Measurements from ENCODE around the gene NPAS1.
"Not testable (repeated sequence)": the region's sequence is repeated elsewhere in the genome, so short reads cannot be mapped to it uniquely, and the experiment has no call there.

Gene NPAS1

GRCh38 chr19:47047763-47048405, 28.2 kb downstream of the NPAS1 start:
- peak; percentile 98 for DNase-seq (ENCODE audit: low spot score)

- peak; percentile 33 for DNase-seq (ENCODE audit: low spot score)
These were observed 29.7 kb downstream of the NPAS1 start for GRCh38 chr19:47049307-47049700.

DNA sequence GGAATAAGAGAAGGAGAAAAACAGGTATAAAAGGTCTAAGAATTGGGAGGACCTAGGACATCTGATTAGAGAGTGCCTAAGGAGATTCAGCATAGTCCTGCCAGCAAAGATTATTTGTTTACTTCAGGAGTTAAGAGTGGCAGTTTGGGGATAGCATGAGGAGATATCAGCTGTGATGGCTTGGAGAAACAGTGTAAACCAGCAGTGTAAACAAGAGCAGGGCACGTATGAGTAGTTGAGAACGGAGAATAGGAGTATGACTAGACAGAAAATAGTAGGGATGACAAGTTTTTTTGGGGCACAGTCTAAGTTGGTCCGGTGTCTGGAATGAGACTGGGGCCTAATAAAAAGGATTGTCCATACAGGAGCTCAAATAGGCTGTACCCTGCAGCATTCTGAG, 30.9 kb downstream of the NPAS1 start:
- DNase-seq (ENCODE audit: low spot score): not testable (repeated sequence)

DNA sequence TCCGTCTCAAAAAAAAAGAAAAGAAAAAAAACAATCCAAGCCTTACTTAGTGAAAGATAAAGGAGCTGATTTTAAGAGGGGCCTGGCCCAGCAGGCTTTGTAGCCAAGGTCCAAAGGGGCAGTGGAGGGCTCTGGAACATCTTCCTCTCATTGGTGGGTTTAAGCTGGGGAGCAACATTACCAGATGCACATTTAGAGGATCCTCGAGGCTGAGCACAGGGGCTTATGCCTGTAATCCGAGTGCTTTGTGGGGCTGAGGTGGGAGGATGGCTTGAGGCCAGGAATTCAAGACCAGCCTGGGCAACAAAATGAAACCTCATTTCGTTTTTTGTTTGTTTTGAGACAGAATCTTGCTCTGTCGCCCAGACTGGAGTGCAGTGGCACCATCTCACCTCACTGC, 36.8 kb downstream of the NPAS1 start:
- DNase-seq (ENCODE audit: low spot score): no peak

- no peak for DNase-seq (ENCODE audit: low spot score)
These were observed 37.7 kb downstream of the NPAS1 start for GRCh38 chr19:47057328-47057727.

DNA sequence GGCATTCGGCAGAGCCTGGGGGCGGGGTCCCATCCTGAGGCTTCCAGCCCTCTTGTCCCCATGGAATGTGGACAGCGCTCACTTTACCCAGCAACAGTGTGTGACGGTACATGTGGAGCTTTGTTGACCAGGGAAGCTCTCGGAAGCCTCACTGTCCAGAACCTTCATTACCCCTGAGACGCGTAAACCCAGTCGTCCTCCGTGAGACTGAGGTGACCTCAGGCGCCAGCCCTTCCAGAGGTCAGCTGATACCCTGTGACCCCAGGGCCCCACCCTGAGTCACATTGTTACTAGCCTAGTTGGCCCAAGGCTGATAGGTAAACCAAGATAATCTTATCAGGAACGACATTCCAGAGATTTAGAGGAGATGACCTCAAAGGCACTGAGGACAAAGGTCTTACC, 39.0 kb downstream of the NPAS1 start:
- no peak for DNase-seq (ENCODE audit: low spot score)

DNA sequence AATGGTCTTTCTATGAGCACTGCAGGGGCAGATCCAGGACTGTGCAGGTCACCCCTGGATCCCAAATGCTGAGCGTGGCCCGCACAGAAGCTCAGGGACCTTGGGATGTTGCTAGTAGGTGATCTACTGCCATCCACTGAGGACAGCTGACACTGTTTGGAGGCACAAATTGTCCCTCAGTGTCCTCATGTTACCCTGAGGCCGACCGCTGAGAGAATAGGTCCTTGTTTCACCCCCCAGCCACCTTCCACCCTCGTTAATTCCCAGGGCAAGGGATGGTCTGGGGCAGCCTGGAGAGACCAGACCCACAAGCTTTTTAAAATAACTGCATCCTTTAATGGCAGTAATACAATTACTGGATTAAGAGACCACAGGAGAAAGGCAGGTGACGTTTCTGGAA, 44.2 kb downstream of the NPAS1 start:
- no peak for DNase-seq (ENCODE audit: low spot score)

DNA sequence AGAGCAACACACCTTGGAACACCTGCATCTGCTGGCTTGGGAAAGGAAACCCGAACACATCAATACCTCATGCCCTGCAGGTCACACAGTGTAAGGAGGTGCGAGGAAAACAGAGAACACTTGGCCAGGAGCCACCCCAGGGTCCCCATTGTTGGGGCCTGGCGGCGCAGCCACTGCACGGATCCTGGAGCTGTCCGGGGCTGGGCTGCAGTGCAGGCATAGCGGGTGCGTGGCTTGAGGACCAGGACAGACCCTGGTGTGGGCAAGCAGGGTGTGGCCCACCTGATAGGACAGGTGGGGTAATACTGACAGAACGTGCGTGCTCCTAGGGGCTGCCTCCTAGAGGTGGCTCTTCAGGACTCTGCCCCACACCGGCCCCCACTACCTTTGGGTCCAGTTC, 45.6 kb downstream of the NPAS1 start:
- DNase-seq (ENCODE audit: low spot score): no peak

DNA sequence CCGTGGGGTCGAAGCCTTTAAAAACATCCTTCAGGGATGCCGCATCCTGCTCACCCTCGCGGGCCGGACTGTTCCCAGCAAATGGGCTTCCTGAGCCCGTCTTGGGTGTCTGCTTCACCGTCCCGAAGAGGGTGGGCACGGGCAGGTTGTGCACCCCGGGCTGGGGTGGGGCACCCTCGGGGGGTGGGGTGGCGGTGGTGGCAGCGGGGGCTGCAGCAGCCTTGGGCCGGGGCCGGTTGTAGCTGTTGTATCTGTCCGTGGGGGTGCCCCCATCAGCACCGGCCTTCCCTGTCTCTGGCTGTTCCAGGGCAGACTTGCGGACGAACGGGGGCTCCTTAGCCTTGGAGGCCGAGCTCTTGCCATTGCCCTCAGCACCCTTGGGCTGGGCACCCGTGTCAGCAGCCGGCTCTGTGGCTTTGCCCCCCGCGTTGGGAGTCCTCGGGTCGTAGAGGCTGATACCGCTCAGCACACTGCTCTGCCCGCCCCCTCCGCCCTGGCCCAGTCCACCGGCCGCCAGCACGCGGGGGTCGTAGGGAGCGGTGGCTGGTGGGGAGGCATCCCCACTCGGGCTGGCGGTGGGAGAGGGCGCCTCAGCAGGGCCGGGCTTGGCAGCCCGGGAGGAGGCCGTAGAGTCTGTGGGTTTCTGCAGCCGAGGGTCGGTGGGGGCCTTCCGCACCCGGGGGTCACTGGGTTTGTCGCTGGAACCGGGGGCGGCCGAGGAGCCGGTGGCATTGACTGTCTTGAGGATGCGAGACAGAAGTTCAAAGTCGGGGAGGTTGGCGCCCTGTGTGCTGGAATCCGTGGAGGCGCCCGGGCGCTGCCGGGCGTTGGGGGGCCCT, 47.0 kb downstream of the NPAS1 start:
- DNase-seq (ENCODE audit: low spot score): no peak

DNA sequence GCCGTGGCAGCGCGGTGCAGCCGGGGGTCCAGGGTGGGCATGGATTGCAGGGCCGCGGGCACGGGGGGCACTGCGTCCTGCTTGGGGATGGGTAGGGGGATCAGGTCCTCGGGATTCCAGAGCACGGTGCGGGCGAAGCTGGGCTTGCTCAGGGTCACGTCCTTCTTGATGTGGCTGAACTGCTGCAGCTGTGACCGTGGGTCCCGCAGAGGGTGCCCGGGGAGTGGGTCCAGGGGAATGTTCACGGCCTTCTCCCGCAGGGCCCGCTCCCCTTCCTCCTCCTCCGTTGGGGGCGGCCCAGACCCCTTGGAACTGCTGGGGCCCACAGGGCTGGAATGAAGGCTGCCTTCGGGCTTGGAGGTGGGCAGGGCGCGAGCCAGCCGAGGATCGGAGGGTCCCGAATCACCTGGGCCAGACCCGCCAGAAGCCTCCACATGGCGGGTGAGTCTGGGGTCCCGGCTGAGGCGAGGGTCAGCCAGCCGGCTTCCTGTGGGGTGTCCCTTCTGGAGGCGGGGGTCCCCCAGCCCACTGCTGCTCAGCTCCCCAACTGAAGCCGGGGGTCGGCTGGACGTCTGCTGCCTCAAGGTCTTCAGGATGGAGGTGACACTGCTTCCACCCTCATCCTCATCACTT, 47.7 kb downstream of the NPAS1 start:
- DNase-seq (ENCODE audit: low spot score): no peak

GRCh38 chr19:47068246-47068645, 48.6 kb downstream of the NPAS1 start:
- no peak for DNase-seq (ENCODE audit: low spot score)

GRCh38 chr19:47068876-47069406, 49.3 kb downstream of the NPAS1 start:
- DNase-seq (ENCODE audit: low spot score): no peak

DNA sequence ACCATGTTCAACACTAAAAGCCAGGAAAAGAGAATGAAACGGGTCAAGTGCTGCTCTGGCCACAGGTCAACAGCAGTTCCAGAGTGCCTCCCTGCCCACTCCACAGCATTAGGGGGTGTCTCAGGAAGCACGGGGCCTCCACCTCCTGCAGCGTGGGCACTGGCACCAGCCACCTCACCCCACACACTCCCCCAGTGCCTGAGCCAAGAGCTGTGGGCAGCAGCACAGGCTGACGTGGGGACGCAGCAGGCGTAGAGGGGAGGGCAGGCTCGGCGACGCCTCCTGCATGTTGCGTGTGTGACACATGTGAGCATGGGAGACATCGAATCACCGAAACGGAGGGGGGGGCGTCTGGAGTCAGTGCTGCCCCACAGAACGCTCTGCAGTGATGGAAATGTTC, 50.2 kb downstream of the NPAS1 start:
- no peak for DNase-seq (ENCODE audit: low spot score)

- no peak for DNase-seq (ENCODE audit: low spot score)
These were observed 51.1 kb downstream of the NPAS1 start for GRCh38 chr19:47070756-47071155.

DNA sequence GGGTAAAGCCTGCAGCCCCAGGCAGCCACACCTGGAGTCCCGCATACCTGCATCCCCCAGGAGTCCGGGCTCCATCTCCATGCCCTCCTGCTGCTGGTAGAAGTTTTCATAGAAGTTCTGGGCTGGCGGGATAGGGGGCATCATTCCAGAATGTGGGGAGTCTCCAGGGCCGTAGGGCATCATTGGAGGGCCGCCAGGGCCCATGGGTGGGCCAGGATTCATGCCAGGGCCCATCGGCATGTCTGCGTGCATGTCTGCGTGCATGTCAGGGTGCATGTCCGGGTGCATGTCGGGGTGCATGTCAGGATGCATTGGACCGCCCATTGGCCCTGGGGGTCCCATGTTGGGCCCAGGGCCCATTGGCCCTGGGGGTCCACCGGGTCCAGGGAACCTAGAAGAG, 52.1 kb downstream of the NPAS1 start:
- DNase-seq (ENCODE audit: low spot score): no peak

GRCh38 chr19:47072323-47072722, 52.7 kb downstream of the NPAS1 start:
- no peak for DNase-seq (ENCODE audit: low spot score)

- no peak for DNase-seq (ENCODE audit: low spot score)
These were observed 53.9 kb downstream of the NPAS1 start for GRCh38 chr19:47073574-47073973.

- no peak for DNase-seq (ENCODE audit: low spot score)
These were observed 55.0 kb downstream of the NPAS1 start for GRCh38 chr19:47074621-47075020.

- peak; percentile 43 for DNase-seq (ENCODE audit: low spot score)
These were observed 55.7 kb downstream of the NPAS1 start for GRCh38 chr19:47075179-47075810.

- DNase-seq (ENCODE audit: low spot score): no peak
These were observed 56.3 kb downstream of the NPAS1 start for GRCh38 chr19:47075941-47076340.

DNA sequence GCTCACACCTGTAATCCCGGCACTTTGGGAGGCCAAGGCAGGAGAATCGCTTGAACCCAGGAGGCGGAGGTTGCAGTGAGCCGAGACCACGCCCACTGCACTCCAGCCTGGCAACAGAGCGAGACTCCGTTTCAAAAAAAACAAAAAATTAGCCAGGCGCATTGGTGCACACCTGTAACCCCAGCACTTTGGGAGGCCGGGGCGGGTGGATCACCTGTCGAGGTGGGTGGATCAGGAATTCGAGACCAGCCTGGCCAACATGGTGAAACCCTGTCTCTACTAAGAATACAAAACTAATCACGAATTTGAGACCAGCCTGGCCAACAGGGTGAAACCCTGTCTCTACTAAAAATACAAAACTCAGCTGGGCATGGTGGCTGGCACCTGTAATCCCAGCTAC, 58.7 kb downstream of the NPAS1 start:
- DNase-seq (ENCODE audit: low spot score): not testable (repeated sequence)

DNA sequence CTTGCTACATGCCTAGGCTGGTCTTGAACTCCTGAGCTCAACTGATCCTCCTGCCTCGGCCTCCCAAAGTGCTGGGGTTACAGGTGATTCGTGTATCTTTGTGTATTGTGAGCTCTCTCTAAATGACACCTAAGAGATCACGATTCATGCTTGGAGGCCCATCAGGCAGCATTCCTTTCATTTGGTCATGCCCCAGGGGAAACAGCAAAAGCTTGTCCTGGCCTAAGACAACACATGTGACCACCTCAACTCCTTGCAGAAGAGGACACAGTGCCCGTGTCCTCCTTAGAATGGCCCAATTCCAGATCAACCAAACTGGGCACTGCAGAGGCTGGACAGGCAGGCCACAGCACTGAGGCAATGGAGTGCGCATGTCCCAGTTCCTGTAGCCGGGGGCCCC, 61.5 kb downstream of the NPAS1 start:
- DNase-seq (ENCODE audit: low spot score): no peak

All from AG08396 (cell line).